GM23338 (cell line): Measurements from ENCODE around the gene SHROOM2. TPM values are rescaled to one million over a fixed set of nuclear protein-coding genes. Genes with fewer than 3 reads are reported as not detected.

Experiments used
- ATAC-seq: fragments of 200-7000 bp; cut with Tn5 transposase; 3 replicates; pipeline ENCODE4 v1.9.1; 2020
- DNase-seq: peaks from one replicate; pipeline ENCODE4 v3.0.0-alpha.2; 2015; ENCODE audit warnings: low spot score
- H2AFZ ChIP-seq: fragments of 200-600 bp; sonication (generic); 2 replicates; pipeline ENCODE4 v1.8.0; 2016; ENCODE audit warnings: antibody characterized with exemption, mild to moderate bottlenecking, moderate library complexity
- H3F3A ChIP-seq: fragments of 200-600 bp; sonication (generic); replicated peaks from 2 replicates; pipeline ENCODE4 v1.8.0; 2017; ENCODE audit warnings: antibody characterized with exemption, mixed run types, low read depth
- H3K27ac ChIP-seq: fragments of 200-600 bp; sonication (generic); 2 replicates; pipeline ENCODE4 v1.6.1; 2016; ENCODE audit warnings: low read depth
- H3K27me3 ChIP-seq: fragments of 200-600 bp; sonication (generic); 2 replicates; pipeline ENCODE4 v1.8.0; 2016; ENCODE audit warnings: mild to moderate bottlenecking, mixed run types, moderate library complexity; ENCODE audit not compliant: insufficient read depth
- H3K36me3 ChIP-seq: fragments of 200-600 bp; sonication (generic); 2 replicates; pipeline ENCODE4 v1.8.0; 2016; ENCODE audit warnings: mild to moderate bottlenecking; ENCODE audit not compliant: insufficient read depth
- H3K4me1 ChIP-seq: fragments of 200-600 bp; sonication (generic); 2 replicates; pipeline ENCODE4 v1.8.0; 2016; ENCODE audit warnings: mild to moderate bottlenecking, moderate library complexity; ENCODE audit not compliant: insufficient read depth
- H3K4me2 ChIP-seq: fragments of 200-600 bp; sonication (generic); 2 replicates; pipeline ENCODE4 v1.7.1; 2017; ENCODE audit warnings: mixed run types
- H3K4me3 ChIP-seq: fragments of 200-600 bp; sonication (generic); 2 replicates; pipeline ENCODE4 v1.6.1; 2016; ENCODE audit warnings: mixed run types
- H3K79me2 ChIP-seq: fragments of 200-600 bp; sonication (generic); replicated peaks from 2 replicates; pipeline ENCODE4 v1.8.0; 2017; ENCODE audit warnings: mild to moderate bottlenecking; ENCODE audit not compliant: insufficient read depth
- H3K9me2 ChIP-seq: fragments of 200-600 bp; sonication (generic); 2 replicates; pipeline ENCODE4 v1.8.0; 2017; ENCODE audit not compliant: insufficient read depth
- H4K20me1 ChIP-seq: fragments of 200-600 bp; sonication (generic); replicated peaks from 2 replicates; pipeline ENCODE4 v1.8.0; 2017; ENCODE audit warnings: mild to moderate bottlenecking; ENCODE audit not compliant: insufficient read depth
- H3K27ac Mint-ChIP-seq: 2 replicates; pipeline ENCODE4 v1.8.0; 2020; ENCODE audit warnings: inconsistent platforms, mild to moderate bottlenecking, moderate library complexity, mixed read lengths
- H3K27me3 Mint-ChIP-seq: 3 replicates; pipeline ENCODE4 v1.8.0; 2022; ENCODE audit warnings: low read depth, mild to moderate bottlenecking, moderate library complexity, mixed read lengths, inconsistent platforms; ENCODE audit not compliant: insufficient read depth, poor library complexity
- H3K36me3 Mint-ChIP-seq: 3 replicates; pipeline ENCODE4 v1.8.0; 2021; ENCODE audit warnings: low read depth, mild to moderate bottlenecking, inconsistent platforms, moderate library complexity, mixed read lengths
- H3K4me1 Mint-ChIP-seq: 3 replicates; pipeline ENCODE4 v1.8.0; 2020; ENCODE audit warnings: mild to moderate bottlenecking, inconsistent platforms, mixed read lengths
- H3K4me3 Mint-ChIP-seq: 3 replicates; pipeline ENCODE4 v1.8.0; 2021; ENCODE audit warnings: moderate library complexity, mild to moderate bottlenecking, inconsistent platforms, mixed read lengths
- H3K9me3 Mint-ChIP-seq: 3 replicates; pipeline ENCODE4 v1.8.0; 2020; ENCODE audit warnings: moderate library complexity, mild to moderate bottlenecking, inconsistent platforms, mixed read lengths
- CREB1 ChIP-seq: fragments of 250-450 bp; sonication (Bioruptor Pico); IDR thresholded peaks from 2 replicates; pipeline ENCODE4 v1.5.0; 2020; ENCODE audit warnings: low read depth, mild to moderate bottlenecking, moderate library complexity
- STAT1 ChIP-seq: IDR thresholded peaks from one replicate; pipeline ENCODE4 v1.6.1; 2016; ENCODE audit warnings: antibody characterized with exemption; ENCODE audit not compliant: unreplicated experiment
- ZNF114 ChIP-seq: fragments of 250-450 bp; sonication (Bioruptor Pico); IDR thresholded peaks from 2 replicates; pipeline ENCODE4 v1.5.0; 2020; ENCODE audit warnings: mild to moderate bottlenecking, moderate library complexity
- ZNF331 ChIP-seq: fragments of 250-450 bp; sonication (Bioruptor Pico); IDR thresholded peaks from 2 replicates; pipeline ENCODE4 v1.5.0; 2020; ENCODE audit warnings: low read depth, mild to moderate bottlenecking, moderate library complexity
- polyA plus RNA-seq: library from polyadenylated mRNA; unstranded; fragments of >200 nt; fragmentation: Nextera tagmentation; extraction: Ambion mirVana; gene quantifications from 2 replicates; pipeline ENCODE4 v1.2.1, GENCODE V29; 2016
- total RNA-seq: library from RNA; depleted of rRNA; stranded (reverse); fragments of >200 nt; shearing (Covaris generic); gene quantifications from 2 replicates; pipeline ENCODE4 v1.2.3, GENCODE V29; 2014
- TF ChIP-seq, protein P1 (sequence below): fragments of 250-450 bp; sonication (Bioruptor Pico); IDR thresholded peaks from 2 replicates; pipeline ENCODE4 v1.5.0; 2020; ENCODE audit warnings: mild to moderate bottlenecking, moderate library complexity
- TF ChIP-seq, protein P2 (sequence below): IDR thresholded peaks from one replicate; pipeline ENCODE4 v1.6.1; 2018; ENCODE audit warnings: antibody characterized with exemption; ENCODE audit not compliant: unreplicated experiment

SHROOM2 gene
- total and polyA plus RNA-seq, 2 experiments from 2014 or later = 3.5 to 15.8 TPM

DNA sequence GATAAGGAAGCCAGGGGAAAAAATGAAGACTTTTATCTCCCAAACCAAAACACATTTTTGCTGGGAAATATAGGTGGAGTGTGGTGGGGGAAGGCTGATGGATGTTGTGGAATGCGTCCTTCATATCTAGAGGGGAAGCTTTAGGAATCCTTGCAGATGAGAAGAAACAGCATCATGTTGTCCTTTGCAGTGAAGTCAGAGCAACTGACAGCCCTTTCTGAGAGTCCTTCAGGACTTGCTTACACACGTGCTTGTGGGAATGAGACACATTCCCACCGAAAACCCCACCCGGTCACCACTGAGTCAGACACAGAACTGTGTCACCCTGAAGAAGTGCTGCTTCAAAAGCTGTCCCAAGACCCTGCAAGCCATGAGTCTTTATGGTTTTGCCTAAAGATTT lies 81.5 kb downstream of the SHROOM2 start:
- H3K4me1 ChIP-seq = peaks cover 5% of the 10 kb centered on the region
- H3K36me3 Mint-ChIP-seq = peaks cover 9% of the 10 kb centered on the region; the same call in 2 of the 3 replicates
- no peak overlapping the region for H3K27ac ChIP-seq
- H3K36me3 ChIP-seq = no peaks in the 10 kb centered on the region
- no peak overlapping the region for H3K27ac Mint-ChIP-seq
- peaks cover 18% of the 10 kb centered on the region for H3K4me1 Mint-ChIP-seq
- ATAC-seq (no peak), DNase-seq (no peak)
- H3K27me3 Mint-ChIP-seq = peaks cover 2% of the 10 kb centered on the region
- H4K20me1 ChIP-seq = no peaks in the 10 kb centered on the region
- H3K4me2 ChIP-seq = no peak overlapping the region
- no peaks in the 10 kb centered on the region for H3F3A ChIP-seq
- no peaks in the 10 kb centered on the region for H3K27me3 ChIP-seq
- H3K9me2 ChIP-seq = no peaks in the 10 kb centered on the region
- no peaks in the 10 kb centered on the region for H3K9me3 Mint-ChIP-seq
- TF ChIP-seq, protein P1, sequence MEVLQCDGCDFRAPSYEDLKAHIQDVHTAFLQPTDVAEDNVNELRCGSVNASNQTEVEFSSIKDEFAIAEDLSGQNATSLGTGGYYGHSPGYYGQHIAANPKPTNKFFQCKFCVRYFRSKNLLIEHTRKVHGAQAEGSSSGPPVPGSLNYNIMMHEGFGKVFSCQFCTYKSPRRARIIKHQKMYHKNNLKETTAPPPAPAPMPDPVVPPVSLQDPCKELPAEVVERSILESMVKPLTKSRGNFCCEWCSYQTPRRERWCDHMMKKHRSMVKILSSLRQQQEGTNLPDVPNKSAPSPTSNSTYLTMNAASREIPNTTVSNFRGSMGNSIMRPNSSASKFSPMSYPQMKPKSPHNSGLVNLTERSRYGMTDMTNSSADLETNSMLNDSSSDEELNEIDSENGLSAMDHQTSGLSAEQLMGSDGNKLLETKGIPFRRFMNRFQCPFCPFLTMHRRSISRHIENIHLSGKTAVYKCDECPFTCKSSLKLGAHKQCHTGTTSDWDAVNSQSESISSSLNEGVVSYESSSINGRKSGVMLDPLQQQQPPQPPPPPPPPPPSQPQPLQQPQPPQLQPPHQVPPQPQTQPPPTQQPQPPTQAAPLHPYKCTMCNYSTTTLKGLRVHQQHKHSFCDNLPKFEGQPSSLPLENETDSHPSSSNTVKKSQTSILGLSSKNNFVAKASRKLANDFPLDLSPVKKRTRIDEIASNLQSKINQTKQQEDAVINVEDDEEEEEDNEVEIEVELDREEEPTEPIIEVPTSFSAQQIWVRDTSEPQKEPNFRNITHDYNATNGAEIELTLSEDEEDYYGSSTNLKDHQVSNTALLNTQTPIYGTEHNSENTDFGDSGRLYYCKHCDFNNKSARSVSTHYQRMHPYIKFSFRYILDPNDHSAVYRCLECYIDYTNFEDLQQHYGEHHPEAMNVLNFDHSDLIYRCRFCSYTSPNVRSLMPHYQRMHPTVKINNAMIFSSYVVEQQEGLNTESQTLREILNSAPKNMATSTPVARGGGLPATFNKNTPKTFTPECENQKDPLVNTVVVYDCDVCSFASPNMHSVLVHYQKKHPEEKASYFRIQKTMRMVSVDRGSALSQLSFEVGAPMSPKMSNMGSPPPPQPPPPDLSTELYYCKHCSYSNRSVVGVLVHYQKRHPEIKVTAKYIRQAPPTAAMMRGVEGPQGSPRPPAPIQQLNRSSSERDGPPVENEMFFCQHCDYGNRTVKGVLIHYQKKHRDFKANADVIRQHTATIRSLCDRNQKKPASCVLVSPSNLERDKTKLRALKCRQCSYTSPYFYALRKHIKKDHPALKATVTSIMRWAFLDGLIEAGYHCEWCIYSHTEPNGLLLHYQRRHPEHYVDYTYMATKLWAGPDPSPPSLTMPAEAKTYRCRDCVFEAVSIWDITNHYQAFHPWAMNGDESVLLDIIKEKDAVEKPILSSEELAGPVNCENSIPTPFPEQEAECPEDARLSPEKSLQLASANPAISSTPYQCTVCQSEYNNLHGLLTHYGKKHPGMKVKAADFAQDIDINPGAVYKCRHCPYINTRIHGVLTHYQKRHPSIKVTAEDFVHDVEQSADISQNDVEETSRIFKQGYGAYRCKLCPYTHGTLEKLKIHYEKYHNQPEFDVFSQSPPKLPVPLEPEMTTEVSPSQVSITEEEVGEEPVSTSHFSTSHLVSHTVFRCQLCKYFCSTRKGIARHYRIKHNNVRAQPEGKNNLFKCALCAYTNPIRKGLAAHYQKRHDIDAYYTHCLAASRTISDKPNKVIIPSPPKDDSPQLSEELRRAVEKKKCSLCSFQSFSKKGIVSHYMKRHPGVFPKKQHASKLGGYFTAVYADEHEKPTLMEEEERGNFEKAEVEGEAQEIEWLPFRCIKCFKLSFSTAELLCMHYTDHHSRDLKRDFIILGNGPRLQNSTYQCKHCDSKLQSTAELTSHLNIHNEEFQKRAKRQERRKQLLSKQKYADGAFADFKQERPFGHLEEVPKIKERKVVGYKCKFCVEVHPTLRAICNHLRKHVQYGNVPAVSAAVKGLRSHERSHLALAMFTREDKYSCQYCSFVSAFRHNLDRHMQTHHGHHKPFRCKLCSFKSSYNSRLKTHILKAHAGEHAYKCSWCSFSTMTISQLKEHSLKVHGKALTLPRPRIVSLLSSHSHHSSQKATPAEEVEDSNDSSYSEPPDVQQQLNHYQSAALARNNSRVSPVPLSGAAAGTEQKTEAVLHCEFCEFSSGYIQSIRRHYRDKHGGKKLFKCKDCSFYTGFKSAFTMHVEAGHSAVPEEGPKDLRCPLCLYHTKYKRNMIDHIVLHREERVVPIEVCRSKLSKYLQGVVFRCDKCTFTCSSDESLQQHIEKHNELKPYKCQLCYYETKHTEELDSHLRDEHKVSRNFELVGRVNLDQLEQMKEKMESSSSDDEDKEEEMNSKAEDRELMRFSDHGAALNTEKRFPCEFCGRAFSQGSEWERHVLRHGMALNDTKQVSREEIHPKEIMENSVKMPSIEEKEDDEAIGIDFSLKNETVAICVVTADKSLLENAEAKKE = no peak
- TF ChIP-seq, protein P2, sequence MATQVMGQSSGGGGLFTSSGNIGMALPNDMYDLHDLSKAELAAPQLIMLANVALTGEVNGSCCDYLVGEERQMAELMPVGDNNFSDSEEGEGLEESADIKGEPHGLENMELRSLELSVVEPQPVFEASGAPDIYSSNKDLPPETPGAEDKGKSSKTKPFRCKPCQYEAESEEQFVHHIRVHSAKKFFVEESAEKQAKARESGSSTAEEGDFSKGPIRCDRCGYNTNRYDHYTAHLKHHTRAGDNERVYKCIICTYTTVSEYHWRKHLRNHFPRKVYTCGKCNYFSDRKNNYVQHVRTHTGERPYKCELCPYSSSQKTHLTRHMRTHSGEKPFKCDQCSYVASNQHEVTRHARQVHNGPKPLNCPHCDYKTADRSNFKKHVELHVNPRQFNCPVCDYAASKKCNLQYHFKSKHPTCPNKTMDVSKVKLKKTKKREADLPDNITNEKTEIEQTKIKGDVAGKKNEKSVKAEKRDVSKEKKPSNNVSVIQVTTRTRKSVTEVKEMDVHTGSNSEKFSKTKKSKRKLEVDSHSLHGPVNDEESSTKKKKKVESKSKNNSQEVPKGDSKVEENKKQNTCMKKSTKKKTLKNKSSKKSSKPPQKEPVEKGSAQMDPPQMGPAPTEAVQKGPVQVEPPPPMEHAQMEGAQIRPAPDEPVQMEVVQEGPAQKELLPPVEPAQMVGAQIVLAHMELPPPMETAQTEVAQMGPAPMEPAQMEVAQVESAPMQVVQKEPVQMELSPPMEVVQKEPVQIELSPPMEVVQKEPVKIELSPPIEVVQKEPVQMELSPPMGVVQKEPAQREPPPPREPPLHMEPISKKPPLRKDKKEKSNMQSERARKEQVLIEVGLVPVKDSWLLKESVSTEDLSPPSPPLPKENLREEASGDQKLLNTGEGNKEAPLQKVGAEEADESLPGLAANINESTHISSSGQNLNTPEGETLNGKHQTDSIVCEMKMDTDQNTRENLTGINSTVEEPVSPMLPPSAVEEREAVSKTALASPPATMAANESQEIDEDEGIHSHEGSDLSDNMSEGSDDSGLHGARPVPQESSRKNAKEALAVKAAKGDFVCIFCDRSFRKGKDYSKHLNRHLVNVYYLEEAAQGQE = no peak
- TF ChIP-seq STAT1 (no peak), CREB1 (CRISPR knock-in tag) (no peak), ZNF331 (CRISPR knock-in tag) (no peak), ZNF114 (CRISPR knock-in tag) (no peak)
- no peak overlapping the region for H3K4me3 Mint-ChIP-seq
- no peak overlapping the region for H3K4me3 ChIP-seq
- H2AFZ ChIP-seq = no peak overlapping the region
- H3K79me2 ChIP-seq = no peaks in the 10 kb centered on the region; the same call in 1 of the 2 replicates
